Neural cell (in vitro differentiated cells): ENCODE results near the gene PHOX2A. TPM values are rescaled to one million over a fixed set of nuclear protein-coding genes. Genes with fewer than 3 reads are reported as not detected.

ENCODE experiments used
- H2AFZ ChIP-seq: fragments of 200-600, 300-800 bp; sonication (generic), shearing (Covaris generic); 2 replicates; pipeline ENCODE4 v1.6.0; 2014; ENCODE audit warnings: low read depth, mild to moderate bottlenecking, antibody characterized with exemption, low read length, moderate library complexity
- H3F3A ChIP-seq: fragments of 200-600 bp; shearing (Covaris generic); 2 replicates; pipeline ENCODE4 v1.6.1; 2016; ENCODE audit warnings: mild to moderate bottlenecking, moderate library complexity, mixed read lengths, antibody characterized with exemption, low read length; ENCODE audit not compliant: insufficient read depth, poor library complexity, severe bottlenecking
- H3K27ac ChIP-seq: fragments of 200-600, 300-800 bp; sonication (generic), shearing (Covaris generic); 2 replicates; pipeline ENCODE4 v1.5.1; 2014; ENCODE audit warnings: mild to moderate bottlenecking, low read length, moderate library complexity
- H3K27me3 ChIP-seq: fragments of 300-800, 200-600 bp; sonication (generic), shearing (Covaris generic); 2 replicates; pipeline ENCODE4 v1.6.0; 2014; ENCODE audit warnings: mild to moderate bottlenecking, low read depth, low read length, moderate library complexity; ENCODE audit not compliant: insufficient read depth
- H3K36me3 ChIP-seq: fragments of 300-800, 200-600 bp; sonication (generic), shearing (Covaris generic); 2 replicates; pipeline ENCODE4 v1.5.1; 2014; ENCODE audit warnings: mild to moderate bottlenecking, antibody characterized with exemption, low read length, moderate library complexity; ENCODE audit not compliant: insufficient read depth
- H3K4me2 ChIP-seq: fragments of 300-800, 200-600 bp; sonication (generic), shearing (Covaris generic); 2 replicates; pipeline ENCODE4 v1.6.0; 2014; ENCODE audit warnings: mild to moderate bottlenecking, low read length
- H3K4me3 ChIP-seq: fragments of 300-800, 200-600 bp; sonication (generic), shearing (Covaris generic); 2 replicates; pipeline ENCODE4 v1.5.1; 2014; ENCODE audit warnings: mild to moderate bottlenecking, low read length, moderate library complexity
- H3K79me2 ChIP-seq: fragments of 200-600 bp; shearing (Covaris generic); replicated peaks from 2 replicates; pipeline ENCODE4 v1.6.0; 2014; ENCODE audit warnings: mild to moderate bottlenecking, low read length, moderate library complexity; ENCODE audit not compliant: insufficient read depth
- H3K9ac ChIP-seq: fragments of 300-800, 200-600 bp; sonication (generic), shearing (Covaris generic); 2 replicates; pipeline ENCODE4 v1.6.1; 2016; ENCODE audit warnings: mild to moderate bottlenecking, low read length, mixed read lengths
- H3K9me2 ChIP-seq: fragments of 200-600 bp; shearing (Covaris generic); 2 replicates; pipeline ENCODE4 v1.6.1; 2016; ENCODE audit warnings: mild to moderate bottlenecking, low read length, mixed read lengths; ENCODE audit not compliant: insufficient read depth
- H3K9me3 ChIP-seq: fragments of 200-600, 300-800 bp; sonication (generic), shearing (Covaris generic); 2 replicates; pipeline ENCODE4 v1.6.1; 2016; ENCODE audit warnings: mild to moderate bottlenecking, mixed run types, low read length, moderate library complexity, mixed read lengths
- H4K20me1 ChIP-seq: fragments of 200-600 bp; shearing (Covaris generic); 2 replicates; pipeline ENCODE4 v1.6.1; 2016; ENCODE audit warnings: mild to moderate bottlenecking, mixed run types; ENCODE audit not compliant: insufficient read depth
- CTCF ChIP-seq: fragments of 450-650 bp; IDR thresholded peaks from 2 replicates; pipeline ENCODE4 v1.5.1; 2014; ENCODE audit warnings: antibody characterized with exemption, mild to moderate bottlenecking, moderate library complexity; ENCODE audit not compliant: poor library complexity, severe bottlenecking
- EP300 ChIP-seq: fragments of 450-650 bp; conservative IDR thresholded peaks from 2 replicates; pipeline ENCODE4 v1.6.1; 2014; ENCODE audit warnings: antibody characterized with exemption, mild to moderate bottlenecking, moderate library complexity; ENCODE audit not compliant: poor library complexity, severe bottlenecking
- EZH2 ChIP-seq: fragments of 200-600, 300-800 bp; shearing (Covaris generic), sonication (generic); IDR thresholded peaks from 2 replicates; pipeline ENCODE4 v1.6.1; 2014; ENCODE audit warnings: antibody characterized with exemption, low read length, borderline replicate concordance, mild to moderate bottlenecking; ENCODE audit not compliant: insufficient read depth, poor library complexity, severe bottlenecking
- MXI1 ChIP-seq: fragments of 450-650 bp; conservative IDR thresholded peaks from 2 replicates; pipeline ENCODE4 v1.6.1; 2014; ENCODE audit warnings: antibody characterized with exemption, mild to moderate bottlenecking; ENCODE audit not compliant: poor library complexity, severe bottlenecking
- POLR2AphosphoS5 ChIP-seq: IDR thresholded peaks from 2 replicates; pipeline ENCODE4 v1.6.1; 2012
- RAD21 ChIP-seq: fragments of 450-650 bp; conservative IDR thresholded peaks from 2 replicates; pipeline ENCODE4 v1.6.1; 2014; ENCODE audit warnings: antibody characterized with exemption, mild to moderate bottlenecking, moderate library complexity
- REST ChIP-seq: IDR thresholded peaks from 2 replicates; pipeline ENCODE4 v1.6.1; 2012; ENCODE audit warnings: borderline replicate concordance
- SMC3 ChIP-seq: fragments of 450-650 bp; conservative IDR thresholded peaks from 2 replicates; pipeline ENCODE4 v1.6.1; 2014; ENCODE audit warnings: antibody characterized with exemption, mild to moderate bottlenecking, moderate library complexity; ENCODE audit not compliant: poor library complexity
- TAF1 ChIP-seq: IDR thresholded peaks from 2 replicates; pipeline ENCODE4 v1.6.1; 2012; ENCODE audit warnings: low read depth
- polyA plus RNA-seq: library from polyadenylated mRNA; depleted of rRNA; stranded (reverse); fragments of >200 nt; gene quantifications from 2 replicates; pipeline ENCODE4 v1.2.3, GENCODE V29; 2014

PHOX2A gene
- polyA plus RNA-seq, 1 donor from 2014 or later = not detected

GRCh38 chr11:72233056-72233772, 10.8 kb downstream of the PHOX2A start:
- no peaks in the 10 kb centered on the region for H4K20me1 ChIP-seq
- no peak overlapping the region for H3K27ac ChIP-seq
- no peak overlapping the region for H2AFZ ChIP-seq
- TF ChIP-seq RAD21 = no peak
- no peak for TF ChIP-seq REST
- no peak for TF ChIP-seq TAF1
- no peak for TF ChIP-seq EZH2
- no peak for TF ChIP-seq MXI1
- no peak for TF ChIP-seq EP300
- no peak for TF ChIP-seq POLR2AphosphoS5
- no peak for TF ChIP-seq CTCF
- TF ChIP-seq SMC3 = no peak
- H3K79me2 ChIP-seq = no peaks in the 10 kb centered on the region
- peaks cover 1% of the 10 kb centered on the region for H3K27me3 ChIP-seq
- no peak overlapping the region for H3K9ac ChIP-seq
- H3K9me3 ChIP-seq = no peaks in the 10 kb centered on the region
- no peak overlapping the region for H3K4me2 ChIP-seq
- no peak overlapping the region for H3K4me3 ChIP-seq
- no peaks in the 10 kb centered on the region for H3K36me3 ChIP-seq
- H3F3A ChIP-seq = no peaks in the 10 kb centered on the region
- no peaks in the 10 kb centered on the region for H3K9me2 ChIP-seq

- Histone ChIP-seq H4K20me1 (no peaks in the 10 kb centered on the region), H3K9ac (no peak overlapping the region), H3K27ac (no peak overlapping the region), H3K79me2 (no peaks in the 10 kb centered on the region), H2AFZ (no peak overlapping the region), H3K4me3 (no peak overlapping the region), H3F3A (no peaks in the 10 kb centered on the region), H3K4me2 (no peak overlapping the region), H3K9me2 (no peaks in the 10 kb centered on the region), H3K36me3 (no peaks in the 10 kb centered on the region), H3K9me3 (no peaks in the 10 kb centered on the region), H3K27me3 (no peaks in the 10 kb centered on the region)
- no peak for TF ChIP-seq EZH2
- no peak for TF ChIP-seq SMC3
- TF ChIP-seq RAD21 = no peak
- TF ChIP-seq TAF1 = no peak
- no peak for TF ChIP-seq REST
- no peak for TF ChIP-seq POLR2AphosphoS5
Observed at GRCh38 chr11:72232260-72233055, 11.5 kb downstream of the PHOX2A start.
